PFSK-1 (cell line): ENCODE results near the gene AIFM3.

ENCODE experiments used
- POLR2AphosphoS5 ChIP-seq: IDR thresholded peaks from 2 replicates; pipeline ENCODE4 v1.6.1; 2012; ENCODE audit warnings: low read depth, mild to moderate bottlenecking, control low read depth, low read length, moderate library complexity
- REST ChIP-seq, 2 experiments: IDR thresholded peaks; 2 replicates each; pipeline versions ENCODE4 v1.6.1 to v1.8.0; 2011 to 2012; ENCODE audit warnings: low read depth in 2 of 2, low read length in 2 of 2, control low read depth in 1 of 2, inconsistent platforms in 1 of 2, mild to moderate bottlenecking in 1 of 2, moderate library complexity in 1 of 2; ENCODE audit not compliant: insufficient read depth in 1 of 2
- SIN3A ChIP-seq: IDR thresholded peaks from 2 replicates; pipeline ENCODE4 v1.6.1; 2012; ENCODE audit warnings: mild to moderate bottlenecking, low read length, moderate library complexity, borderline replicate concordance; ENCODE audit not compliant: insufficient read depth
- TAF1 ChIP-seq: IDR thresholded peaks from 2 replicates; pipeline ENCODE4 v1.6.1; 2012; ENCODE audit warnings: low read length, control low read depth, borderline replicate concordance; ENCODE audit not compliant: insufficient read depth

DNA sequence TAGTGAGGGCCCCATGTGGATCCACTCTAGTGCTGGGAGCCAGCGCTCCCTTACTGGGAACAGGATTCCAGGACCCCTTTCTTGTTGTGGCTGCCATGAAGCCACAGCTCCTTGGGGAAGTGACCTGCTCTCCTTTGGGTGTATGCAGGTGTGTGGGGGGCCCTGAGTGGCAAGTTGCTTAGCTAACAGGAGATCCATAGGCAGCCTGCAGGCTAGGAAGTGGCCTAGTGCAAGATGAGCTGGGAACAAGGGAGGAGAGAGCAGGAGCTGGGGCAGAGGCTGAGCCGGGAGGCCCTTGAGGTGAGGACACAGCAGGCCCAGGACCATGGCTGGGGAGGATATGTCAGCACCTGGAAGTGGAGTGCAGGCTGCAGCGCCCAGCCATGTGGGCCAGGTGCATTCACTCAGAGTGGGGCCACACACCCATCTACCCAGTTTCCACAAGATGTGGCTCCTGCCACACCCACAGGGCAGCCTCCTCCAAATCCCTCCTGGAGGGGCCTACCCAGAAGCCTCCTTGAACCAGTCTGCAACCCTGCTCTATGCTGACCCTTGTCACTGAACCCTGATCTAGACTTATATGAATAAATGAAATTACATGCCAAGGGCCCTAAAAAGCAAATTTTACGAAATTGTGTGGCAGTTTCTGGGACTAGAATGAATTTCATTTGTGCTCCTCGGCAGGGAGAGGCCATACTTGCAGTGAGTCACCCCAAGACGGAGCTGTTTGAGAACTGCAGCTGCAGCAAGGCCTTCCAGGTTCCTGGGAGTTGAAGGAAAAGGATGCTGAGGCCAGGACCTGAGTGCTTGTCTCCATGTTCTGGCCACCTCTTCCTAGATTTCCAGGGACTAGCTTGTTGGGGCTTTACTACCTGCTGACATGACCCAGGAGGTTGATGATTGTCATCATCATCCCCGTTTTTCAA, 31.6 kb downstream of the AIFM3 start:
- TF ChIP-seq POLR2AphosphoS5 (peak; percentile 53), TAF1 (no peak), SIN3A (no peak), REST (IDR thresholded peaks at IDR 0.05; ENCODE audit: insufficient read depth in 1 of 2, low read depth in 2 of 2, low read length in 2 of 2) (no peak)
